AG20443 (cell line): Measurements from ENCODE around the gene PROC.

Experiments used
- DNase-seq: peaks from one replicate; pipeline ENCODE4 v3.0.0; 2012; ENCODE audit warnings: low spot score, mixed read lengths

PROC gene

GRCh38 chr2:127414638-127415592 is 3.3 kb upstream of the PROC start:
- DNase-seq: no peak

DNA sequence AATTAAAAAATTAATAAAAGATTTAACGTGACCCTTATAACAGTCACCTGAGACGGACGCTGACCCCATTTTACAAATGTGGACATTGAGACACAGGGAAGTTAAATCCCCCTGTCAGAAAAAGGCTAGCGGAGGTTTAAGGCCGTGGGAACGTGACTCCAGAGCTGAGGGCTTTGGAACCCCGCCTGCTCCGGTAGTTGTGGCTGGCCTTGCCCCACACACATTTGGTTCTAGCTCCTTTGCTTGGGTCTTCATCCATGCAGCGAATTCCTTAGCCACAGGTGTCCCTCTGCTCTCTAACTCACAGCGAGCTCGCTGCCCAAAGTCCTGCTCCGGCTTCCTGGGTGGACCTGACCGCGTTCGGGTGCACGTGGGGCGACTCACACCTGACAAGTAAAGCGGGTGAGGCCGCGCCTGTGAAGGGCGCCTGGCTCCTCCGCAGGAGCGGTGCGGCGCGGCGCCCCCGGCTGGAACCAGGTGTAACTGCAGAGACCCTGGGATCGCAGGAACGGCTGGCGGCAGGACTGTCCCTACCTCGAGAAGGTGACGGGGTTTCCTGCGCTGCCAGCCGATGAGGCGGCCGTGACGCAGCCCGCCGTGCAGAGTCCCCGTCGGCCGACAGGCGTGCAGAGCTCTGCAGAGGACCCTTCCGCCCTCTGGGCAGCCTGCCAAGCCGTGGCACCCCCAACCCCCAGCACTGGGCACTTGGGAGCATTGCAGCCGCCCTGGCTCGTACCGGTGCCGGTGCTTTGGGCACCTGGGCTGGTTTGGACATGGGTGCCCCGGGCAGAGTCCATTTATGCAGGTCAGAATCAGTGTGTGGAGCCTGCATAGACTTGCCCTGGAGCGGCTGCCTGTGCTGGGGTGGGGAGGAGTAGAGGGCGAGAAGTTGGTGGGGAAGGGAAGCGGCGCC is 2.4 kb upstream of the PROC start:
- no peak for DNase-seq

DNA sequence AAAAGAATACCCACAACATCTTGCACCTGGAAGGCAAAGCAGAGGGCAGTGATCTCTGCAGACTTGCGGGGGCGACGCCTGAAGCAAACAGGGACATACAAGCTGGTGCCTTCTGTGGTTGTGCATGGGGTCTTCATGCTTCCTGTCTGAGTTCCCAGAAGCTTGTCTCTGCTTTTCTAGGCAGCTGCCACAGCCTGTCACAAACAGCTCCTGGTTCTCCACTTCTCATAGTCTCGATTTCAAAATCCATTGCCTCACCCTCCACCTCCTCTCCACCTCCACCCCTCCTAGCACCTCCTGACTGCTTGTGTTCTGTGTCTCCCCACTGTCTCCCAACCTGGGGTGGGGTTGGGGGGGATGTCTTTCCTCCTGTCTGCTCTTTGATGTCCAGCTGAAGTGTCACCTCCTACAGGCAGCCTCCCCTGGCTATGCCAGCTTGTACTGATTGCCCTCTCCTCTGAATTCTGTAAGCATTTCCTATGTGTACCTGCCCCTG is 1.7 kb upstream of the PROC start:
- no peak for DNase-seq

DNA sequence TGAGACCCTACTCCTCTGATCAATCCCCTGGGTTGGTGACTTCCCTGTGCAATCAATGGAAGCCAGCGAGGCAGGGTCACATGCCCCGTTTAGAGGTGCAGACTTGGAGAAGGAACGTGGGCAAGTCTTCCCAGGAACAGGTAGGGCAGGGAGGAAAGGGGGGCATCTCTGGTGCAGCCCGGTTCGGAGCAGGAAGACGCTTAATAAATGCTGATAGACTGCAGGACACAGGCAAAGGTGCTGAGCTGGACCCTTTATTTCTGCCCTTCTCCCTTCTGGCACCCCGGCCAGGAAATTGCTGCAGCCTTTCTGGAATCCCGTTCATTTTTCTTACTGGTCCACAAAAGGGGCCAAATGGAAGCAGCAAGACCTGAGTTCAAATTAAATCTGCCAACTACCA is 821 bp upstream of the PROC start:
- DNase-seq: no peak

DNA sequence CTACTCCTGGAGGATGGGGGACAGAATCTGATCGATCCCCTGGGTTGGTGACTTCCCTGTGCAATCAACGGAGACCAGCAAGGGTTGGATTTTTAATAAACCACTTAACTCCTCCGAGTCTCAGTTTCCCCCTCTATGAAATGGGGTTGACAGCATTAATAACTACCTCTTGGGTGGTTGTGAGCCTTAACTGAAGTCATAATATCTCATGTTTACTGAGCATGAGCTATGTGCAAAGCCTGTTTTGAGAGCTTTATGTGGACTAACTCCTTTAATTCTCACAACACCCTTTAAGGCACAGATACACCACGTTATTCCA is 844 bp downstream of the PROC start:
- DNase-seq: no peak

GRCh38 chr2:127419448-127420038 is 1.3 kb downstream of the PROC start:
- DNase-seq: no peak

DNA sequence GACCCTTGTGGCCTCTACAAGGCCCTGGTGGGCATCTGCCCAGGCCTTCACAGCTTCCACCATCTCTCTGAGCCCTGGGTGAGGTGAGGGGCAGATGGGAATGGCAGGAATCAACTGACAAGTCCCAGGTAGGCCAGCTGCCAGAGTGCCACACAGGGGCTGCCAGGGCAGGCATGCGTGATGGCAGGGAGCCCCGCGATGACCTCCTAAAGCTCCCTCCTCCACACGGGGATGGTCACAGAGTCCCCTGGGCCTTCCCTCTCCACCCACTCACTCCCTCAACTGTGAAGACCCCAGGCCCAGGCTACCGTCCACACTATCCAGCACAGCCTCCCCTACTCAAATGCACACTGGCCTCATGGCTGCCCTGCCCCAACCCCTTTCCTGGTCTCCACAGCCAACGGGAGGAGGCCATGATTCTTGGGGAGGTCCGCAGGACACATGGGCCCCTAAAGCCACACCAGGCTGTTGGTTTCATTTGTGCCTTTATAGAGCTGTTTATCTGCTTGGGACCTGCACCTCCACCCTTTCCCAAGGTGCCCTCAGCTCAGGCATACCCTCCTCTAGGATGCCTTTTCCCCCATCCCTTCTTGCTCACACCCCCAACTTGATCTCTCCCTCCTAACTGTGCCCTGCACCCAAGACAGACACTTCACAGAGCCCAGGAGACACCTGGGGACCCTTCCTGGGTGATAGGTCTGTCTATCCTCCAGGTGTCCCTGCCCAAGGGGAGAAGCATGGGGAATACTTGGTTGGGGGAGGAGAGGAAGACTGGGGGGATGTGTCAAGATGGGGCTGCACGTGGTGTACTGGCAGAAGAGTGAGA is 2.0 kb downstream of the PROC start:
- no peak for DNase-seq

DNA sequence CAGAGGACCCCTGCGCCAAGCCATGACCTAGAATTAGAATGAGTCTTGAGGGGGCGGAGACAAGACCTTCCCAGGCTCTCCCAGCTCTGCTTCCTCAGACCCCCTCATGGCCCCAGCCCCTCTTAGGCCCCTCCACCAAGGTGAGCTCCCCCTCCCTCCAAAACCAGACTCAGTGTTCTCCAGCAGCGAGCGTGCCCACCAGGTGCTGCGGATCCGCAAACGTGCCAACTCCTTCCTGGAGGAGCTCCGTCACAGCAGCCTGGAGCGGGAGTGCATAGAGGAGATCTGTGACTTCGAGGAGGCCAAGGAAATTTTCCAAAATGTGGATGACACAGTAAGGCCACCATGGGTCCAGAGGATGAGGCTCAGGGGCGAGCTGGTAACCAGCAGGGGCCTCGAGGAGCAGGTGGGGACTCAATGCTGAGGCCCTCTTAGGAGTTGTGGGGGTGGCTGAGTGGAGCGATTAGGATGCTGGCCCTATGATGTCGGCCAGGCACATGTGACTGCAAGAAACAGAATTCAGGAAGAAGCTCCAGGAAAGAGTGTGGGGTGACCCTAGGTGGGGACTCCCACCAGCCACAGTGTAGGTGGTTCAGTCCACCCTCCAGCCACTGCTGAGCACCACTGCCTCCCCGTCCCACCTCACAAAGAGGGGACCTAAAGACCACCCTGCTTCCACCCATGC is 3.0 kb downstream of the PROC start:
- no peak for DNase-seq

DNA sequence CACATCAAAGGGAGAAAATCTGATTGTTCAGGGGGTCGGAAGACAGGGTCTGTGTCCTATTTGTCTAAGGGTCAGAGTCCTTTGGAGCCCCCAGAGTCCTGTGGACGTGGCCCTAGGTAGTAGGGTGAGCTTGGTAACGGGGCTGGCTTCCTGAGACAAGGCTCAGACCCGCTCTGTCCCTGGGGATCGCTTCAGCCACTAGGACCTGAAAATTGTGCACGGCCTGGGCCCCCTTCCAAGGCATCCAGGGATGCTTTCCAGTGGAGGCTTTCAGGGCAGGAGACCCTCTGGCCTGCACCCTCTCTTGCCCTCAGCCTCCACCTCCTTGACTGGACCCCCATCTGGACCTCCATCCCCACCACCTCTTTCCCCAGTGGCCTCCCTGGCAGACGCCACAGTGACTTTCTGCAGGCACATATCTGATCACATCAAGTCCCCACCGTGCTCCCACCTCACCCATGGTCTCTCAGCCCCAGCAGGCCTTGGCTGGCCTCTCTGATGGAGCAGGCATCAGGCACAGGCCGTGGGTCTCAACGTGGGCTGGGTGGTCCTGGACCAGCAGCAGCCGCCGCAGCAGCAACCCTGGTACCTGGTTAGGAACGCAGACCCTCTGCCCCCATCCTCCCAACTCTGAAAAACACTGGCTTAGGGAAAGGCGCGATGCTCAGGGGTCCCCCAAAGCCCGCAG is 3.8 kb downstream of the PROC start:
- DNase-seq: no peak

GRCh38 chr2:127422559-127423477 is 4.6 kb downstream of the PROC start:
- no peak for DNase-seq

- DNase-seq: no peak
Observed at GRCh38 chr2:127423478-127423843, 5.2 kb downstream of the PROC start.

GRCh38 chr2:127423880-127424279 is 5.7 kb downstream of the PROC start:
- DNase-seq: no peak

DNA sequence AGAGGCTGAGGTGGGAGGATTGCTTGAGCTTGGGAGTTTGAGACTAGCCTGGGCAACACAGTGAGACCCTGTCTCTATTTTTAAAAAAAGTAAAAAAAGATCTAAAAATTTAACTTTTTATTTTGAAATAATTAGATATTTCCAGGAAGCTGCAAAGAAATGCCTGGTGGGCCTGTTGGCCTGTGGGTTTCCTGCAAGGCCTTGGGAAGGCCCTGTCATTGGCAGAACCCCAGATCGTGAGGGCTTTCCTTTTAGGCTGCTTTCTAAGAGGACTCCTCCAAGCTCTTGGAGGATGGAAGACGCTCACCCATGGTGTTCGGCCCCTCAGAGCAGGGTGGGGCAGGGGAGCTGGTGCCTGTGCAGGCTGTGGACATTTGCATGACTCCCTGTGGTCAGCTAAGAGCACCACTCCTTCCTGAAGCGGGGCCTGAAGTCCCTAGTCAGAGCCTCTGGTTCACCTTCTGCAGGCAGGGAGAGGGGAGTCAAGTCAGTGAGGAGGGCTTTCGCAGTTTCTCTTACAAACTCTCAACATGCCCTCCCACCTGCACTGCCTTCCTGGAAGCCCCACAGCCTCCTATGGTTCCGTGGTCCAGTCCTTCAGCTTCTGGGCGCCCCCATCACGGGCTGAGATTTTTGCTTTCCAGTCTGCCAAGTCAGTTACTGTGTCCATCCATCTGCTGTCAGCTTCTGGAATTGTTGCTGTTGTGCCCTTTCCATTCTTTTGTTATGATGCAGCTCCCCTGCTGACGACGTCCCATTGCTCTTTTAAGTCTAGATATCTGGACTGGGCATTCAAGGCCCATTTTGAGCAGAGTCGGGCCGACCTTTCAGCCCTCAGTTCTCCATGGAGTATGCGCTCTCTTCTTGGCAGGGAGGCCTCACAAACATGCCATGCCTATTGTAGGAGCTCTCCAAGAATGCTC is 6.6 kb downstream of the PROC start:
- DNase-seq: no peak

- DNase-seq: no peak
Observed at GRCh38 chr2:127425540-127426490, 7.6 kb downstream of the PROC start.

DNA sequence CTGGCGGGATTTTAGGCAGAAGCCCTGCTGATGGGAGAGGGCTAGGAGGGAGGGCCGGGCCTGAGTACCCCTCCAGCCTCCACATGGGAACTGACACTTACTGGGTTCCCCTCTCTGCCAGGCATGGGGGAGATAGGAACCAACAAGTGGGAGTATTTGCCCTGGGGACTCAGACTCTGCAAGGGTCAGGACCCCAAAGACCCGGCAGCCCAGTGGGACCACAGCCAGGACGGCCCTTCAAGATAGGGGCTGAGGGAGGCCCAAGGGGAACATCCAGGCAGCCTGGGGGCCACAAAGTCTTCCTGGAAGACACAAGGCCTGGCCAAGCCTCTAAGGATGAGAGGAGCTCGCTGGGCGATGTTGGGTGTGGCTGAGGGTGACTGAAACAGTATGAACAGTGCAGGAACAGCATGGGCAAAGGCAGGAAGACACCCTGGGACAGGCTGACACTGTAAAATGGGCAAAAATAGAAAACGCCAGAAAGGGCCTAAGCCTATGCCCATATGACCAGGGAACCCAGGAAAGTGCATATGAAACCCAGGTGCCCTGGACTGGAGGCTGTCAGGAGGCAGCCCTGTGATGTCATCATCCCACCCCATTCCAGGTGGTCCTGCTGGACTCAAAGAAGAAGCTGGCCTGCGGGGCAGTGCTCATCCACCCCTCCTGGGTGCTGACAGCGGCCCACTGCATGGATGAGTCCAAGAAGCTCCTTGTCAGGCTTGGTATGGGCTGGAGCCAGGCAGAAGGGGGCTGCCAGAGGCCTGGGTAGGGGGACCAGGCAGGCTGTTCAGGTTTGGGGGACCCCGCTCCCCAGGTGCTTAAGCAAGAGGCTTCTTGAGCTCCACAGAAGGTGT is 8.5 kb downstream of the PROC start:
- DNase-seq: no peak
